ENCODE measurements around the gene RAB6B. TPM values are rescaled to one million over a fixed set of nuclear protein-coding genes. Genes with fewer than 3 reads are reported as not detected.

Gene RAB6B
- polyA plus RNA-seq, 2 of the 4 experiments (the other 2 are of a cell fraction) = 2.4 to 2.5 TPM

DNA sequence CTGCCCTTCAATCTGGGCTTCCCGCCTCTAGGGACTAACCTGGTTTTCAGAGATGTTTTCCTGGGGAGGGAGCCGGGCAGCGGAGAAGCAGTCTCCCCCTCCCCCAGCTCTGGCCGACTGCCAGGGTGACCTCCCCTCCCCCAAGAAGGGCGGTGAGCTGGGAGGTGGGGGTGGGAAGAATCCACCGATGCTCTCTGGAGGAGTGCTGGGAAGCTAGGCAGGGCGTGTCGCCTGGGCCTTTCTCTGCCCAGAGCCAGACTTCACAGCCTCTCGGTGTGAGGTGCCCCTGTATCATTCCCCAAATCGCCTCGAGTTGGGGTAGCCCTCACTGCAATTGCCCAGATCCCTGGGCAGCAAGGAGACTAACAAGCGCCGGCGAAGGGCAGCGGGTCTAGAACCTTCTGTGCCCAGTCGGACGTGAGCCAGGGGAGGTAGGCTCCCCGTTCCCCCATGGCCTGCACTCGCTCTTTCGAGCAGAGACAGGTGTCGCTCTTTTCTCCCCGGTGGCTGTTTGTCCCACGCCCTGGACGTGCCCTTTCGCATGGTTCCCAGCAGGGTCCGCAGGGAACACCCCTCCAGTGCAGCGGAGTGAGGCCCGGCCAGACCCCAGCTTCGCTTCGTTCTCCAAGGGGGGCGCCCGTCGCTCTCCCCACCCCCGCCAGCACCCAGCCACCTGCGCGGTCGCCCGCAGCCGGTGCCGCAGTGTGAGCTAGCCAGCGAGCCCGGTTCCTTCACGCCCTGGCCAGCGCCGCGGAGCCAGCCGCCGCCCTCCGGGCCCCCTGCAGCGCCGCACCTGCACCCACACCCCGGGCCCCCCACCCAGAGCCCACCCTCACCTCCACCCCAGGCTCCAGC is 1.1 kb downstream of the RAB6B start:
- DNase-seq (ENCODE audit: low read depth in 1 of 2, low spot score in 1 of 2) (no peak), FAIRE-seq (no peak), ATAC-seq (peak; percentile 47 to 66)
- Histone ChIP-seq H3K4me1 (0 out of 3 replicates have a peak, but pooled peaks cover 5% of the 10 kb centered on the region), H3K27ac (peak overlapping the region; percentile 58 to 71; a peak in 4 of 6 replicates), H3K4me3 (peak overlapping the region; percentile 72), H3K9me3 (no peaks in the 10 kb centered on the region), H3K4me2 (peak overlapping the region; percentile 98)
- ChIA-PET POLR2A (no interaction called here), CTCF (interaction anchor here (0.6 to 1.5 kb wide), 3 partner anchors 47 to 509 kb away, joined by 3 read pairs; no protein-coding TSS in a partner anchor)
- WGBS (ENCODE audit: missing lambda C conversion rate) = 61% methylated on average over 8 of the region's 52 CpGs
- no peak for TF ChIP-seq POLR2A (IDR thresholded peaks at IDR 0.05; ENCODE audit: low read length)

GRCh38 chr3:133893683-133894352 is 1.9 kb downstream of the RAB6B start:
- H3K9me3 ChIP-seq = no peaks in the 10 kb centered on the region
- ChIA-PET POLR2A (no interaction called here), CTCF (interaction anchor here (0.6 to 1.5 kb wide), 3 partner anchors 16 to 75 kb away, joined by 3 read pairs; no protein-coding TSS in a partner anchor)
- TF ChIP-seq CEBPB (IDR thresholded peaks at IDR 0.05) = no peak
- TF ChIP-seq HDAC2 (IDR thresholded peaks at IDR 0.05) = no peak
- no peak for TF ChIP-seq EHF (CRISPR knock-in tag; IDR thresholded peaks at IDR 0.05)
- no peak for TF ChIP-seq NFE2L2 (conservative IDR thresholded peaks at IDR 0.05; ENCODE audit: low read length)
- no peak for TF ChIP-seq MAX (IDR thresholded peaks at IDR 0.05)
- TF ChIP-seq TP53 (CRISPR knock-in tag; IDR thresholded peaks at IDR 0.05) = no peak
- no peak for TF ChIP-seq ZNF302 (CRISPR knock-in tag; IDR thresholded peaks at IDR 0.05)
- no peak for TF ChIP-seq MYC (IDR thresholded peaks at IDR 0.05; ENCODE audit: borderline replicate concordance, low read length)
- 0 out of 3 replicates have a peak, but pooled peaks cover 5% of the 10 kb centered on the region for H3K4me1 ChIP-seq
- FAIRE-seq (no peak), ATAC-seq (no peak), DNase-seq (ENCODE audit: low read depth in 1 of 2, low spot score in 1 of 2) (no peak)
- 82% methylated on average over 3 of the region's 6 CpGs for WGBS (ENCODE audit: missing lambda C conversion rate)
- H3K4me2 ChIP-seq = no peak overlapping the region
- H3K27ac ChIP-seq = no peak overlapping the region
- no peak overlapping the region for H3K4me3 ChIP-seq

DNA sequence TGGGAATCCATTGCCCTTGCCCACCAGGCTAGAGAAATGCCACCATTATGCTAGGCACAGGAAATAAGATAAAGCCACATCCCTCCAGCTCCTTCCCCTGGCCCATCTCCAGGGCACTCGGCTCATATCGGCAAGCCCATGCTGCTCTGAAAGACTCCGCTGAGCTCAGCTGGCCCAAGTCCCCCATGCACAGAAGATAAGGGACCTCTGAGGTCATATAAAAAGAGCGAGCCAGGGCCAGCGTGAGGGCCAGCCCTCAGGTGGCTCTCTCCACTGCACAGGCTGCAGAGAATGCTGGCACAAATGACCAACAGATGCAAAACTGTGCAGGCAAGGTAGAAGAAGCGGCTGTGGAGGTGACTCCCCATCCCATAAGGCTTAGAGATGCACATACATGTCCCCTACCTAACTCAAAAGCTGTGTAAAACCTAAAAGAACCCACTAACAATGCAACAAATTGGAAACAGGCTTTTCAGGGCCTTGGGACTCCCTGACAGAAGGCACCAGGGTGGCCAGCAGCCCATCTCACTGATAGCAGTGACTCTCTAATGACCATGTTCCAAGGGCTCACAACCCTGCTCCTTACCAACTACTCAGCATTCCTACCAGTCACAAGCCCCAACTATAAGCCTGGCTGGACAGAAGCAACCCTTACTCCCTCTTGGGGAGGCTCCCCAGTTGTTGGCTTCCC is 3.0 kb downstream of the RAB6B start:
- 0 out of 3 replicates have a peak, but pooled peaks cover 5% of the 10 kb centered on the region for H3K4me1 ChIP-seq
- no peak for DNase-seq (ENCODE audit: low read depth in 1 of 2, low spot score in 1 of 2)
- no peaks in the 10 kb centered on the region for H3K9me3 ChIP-seq
- H3K4me3 ChIP-seq = no peak overlapping the region
- no peak for ATAC-seq
- TF ChIP-seq CBX8 (IDR thresholded peaks at IDR 0.05) (no peak), CTCF (IDR thresholded peaks at IDR 0.05) (no peak), KDM1A (IDR thresholded peaks at IDR 0.05; ENCODE audit: low read depth) (no peak), NFE2L2 (conservative IDR thresholded peaks at IDR 0.05; ENCODE audit: low read length) (no peak), HOXB5 (CRISPR knock-in tag; IDR thresholded peaks at IDR 0.05) (no peak), CBX2 (IDR thresholded peaks at IDR 0.05; ENCODE audit: borderline replicate concordance, low read depth) (no peak), HEYL (CRISPR knock-in tag; IDR thresholded peaks at IDR 0.05) (no peak), FOXS1 (CRISPR knock-in tag; IDR thresholded peaks at IDR 0.05) (no peak), BCL3 (IDR thresholded peaks at IDR 0.05) (no peak), HOXA7 (CRISPR knock-in tag; IDR thresholded peaks at IDR 0.05) (no peak), MAFK (IDR thresholded peaks at IDR 0.05; ENCODE audit: partially characterized antibody) (no peak), ZFP36 (IDR thresholded peaks at IDR 0.05; ENCODE audit: borderline replicate concordance, partially characterized antibody) (no peak), USF2 (IDR thresholded peaks at IDR 0.05) (no peak), JUN (IDR thresholded peaks at IDR 0.05) (no peak), RCOR1 (IDR thresholded peaks at IDR 0.05; ENCODE audit: low read depth, low read length) (no peak)
- ChIA-PET POLR2A (no interaction called here), CTCF (interaction anchor here (0.6 to 0.9 kb wide), 2 partner anchors 9 to 34 kb away, joined by 3 read pairs; no protein-coding TSS in a partner anchor)
- H3K27ac ChIP-seq = no peak overlapping the region
- H3K4me2 ChIP-seq = no peak overlapping the region
- no peak for FAIRE-seq
- 79% methylated on average over 6 of the region's 6 CpGs for WGBS (ENCODE audit: missing lambda C conversion rate)
